Endothelial cell of umbilical vein (primary cell): ENCODE measurements around the gene ARL4C. TPM values are rescaled to one million over a fixed set of nuclear protein-coding genes. Genes with fewer than 3 reads are reported as not detected.

Source experiments
- BruUV-seq: library from RNA; stranded (reverse); fragments of 400-500 nt; replicated peaks from 2 replicates; lab custom pipeline; 2021; lab: Mats Ljungman, UMichigan
- CTCF ChIA-PET: fragments of 300-600, 350-600 bp; sonication (Branson Sonifier 250); formaldehyde crosslinking; loops from one replicate; lab custom pipeline; 2021; ENCODE audit warnings: antibody characterized with exemption, inconsistent platforms; lab: Charles Lee
- POLR2A ChIA-PET: fragments of 300-600, 350-600 bp; sonication (Branson Sonifier 250); formaldehyde crosslinking; loops from one replicate; lab custom pipeline; 2021; ENCODE audit warnings: antibody characterized with exemption, inconsistent platforms; lab: Charles Lee
- DNase-seq: peaks from one replicate; pipeline ENCODE4 v3.0.0-alpha.2; 2011; ENCODE audit warnings: low read depth, low spot score
- FAIRE-seq: peaks from 2 replicates; lab custom pipeline; 2011; peaks lifted over from hg19 to GRCh38; lab: Jason Lieb, UNC
- H2AFZ ChIP-seq: 2 replicates; pipeline ENCODE4 v1.6.0; 2012; ENCODE audit warnings: low read depth, low read length, control low read depth, inconsistent platforms
- H3K27ac ChIP-seq: 2 replicates; pipeline ENCODE4 v1.5.1; 2011; ENCODE audit warnings: low read depth, mild to moderate bottlenecking, control low read depth, low read length, moderate library complexity; ENCODE audit not compliant: insufficient read depth
- H3K27me3 ChIP-seq, 2 experiments: 2 replicates each; pipeline versions ENCODE4 v1.6.0 to v1.6.1; 2011; ENCODE audit warnings: low read length in 2 of 2, mixed read lengths in 1 of 2; ENCODE audit not compliant: control insufficient read depth in 2 of 2, insufficient read depth in 2 of 2
- H3K36me3 ChIP-seq, 2 experiments: 2 replicates in 1 of 2; 3 replicates in 1 of 2; pipeline ENCODE4 v1.5.1; 2011; ENCODE audit warnings: low read length in 2 of 2, mild to moderate bottlenecking in 1 of 2, moderate library complexity in 1 of 2; ENCODE audit not compliant: control insufficient read depth in 2 of 2, insufficient read depth in 2 of 2; ENCODE audit errors: extremely low read depth in 1 of 2
- H3K4me1 ChIP-seq: 3 replicates; pipeline ENCODE4 v1.5.1; 2011; ENCODE audit warnings: mild to moderate bottlenecking, low read length; ENCODE audit not compliant: control insufficient read depth, insufficient read depth; ENCODE audit errors: extremely low read depth
- H3K4me2 ChIP-seq: 2 replicates; pipeline ENCODE4 v1.6.1; 2011; ENCODE audit warnings: low read length, control low read depth, mixed read lengths; ENCODE audit not compliant: insufficient read depth
- H3K4me3 ChIP-seq, 3 experiments: fragments of 200-600 bp in 1 of 3; sonication (generic), shearing (Covaris generic) in 1 of 3; replicated peaks in 1 of 3; 2 replicates each; pipeline ENCODE4 v1.5.1; 2011 to 2016; ENCODE audit warnings: control low read depth in 3 of 3, low read length in 3 of 3, mild to moderate bottlenecking in 2 of 3, inconsistent platforms in 1 of 3, low read depth in 1 of 3, moderate library complexity in 1 of 3; ENCODE audit not compliant: insufficient read depth in 1 of 3
- H3K79me2 ChIP-seq: 2 replicates; pipeline ENCODE4 v1.6.0; 2012; ENCODE audit warnings: low read length, inconsistent platforms; ENCODE audit not compliant: control insufficient read depth, insufficient read depth
- H3K9ac ChIP-seq: replicated peaks from 2 replicates; pipeline ENCODE3; 2011; ENCODE audit warnings: low read length, control low read depth; ENCODE audit not compliant: insufficient read depth; ENCODE audit errors: extremely low read depth
- H3K9me1 ChIP-seq: replicated peaks from 3 replicates; pipeline ENCODE4 v1.6.0; 2011; ENCODE audit warnings: mild to moderate bottlenecking, low read length; ENCODE audit not compliant: control insufficient read depth, insufficient read depth; ENCODE audit errors: extremely low read depth
- H3K9me3 ChIP-seq: replicated peaks from 2 replicates; pipeline ENCODE4 v1.5.1; 2012; ENCODE audit warnings: low read length, inconsistent platforms; ENCODE audit not compliant: control insufficient read depth, insufficient read depth
- H4K20me1 ChIP-seq: replicated peaks from 2 replicates; pipeline ENCODE3; 2011; ENCODE audit warnings: mild to moderate bottlenecking, low read length; ENCODE audit not compliant: control insufficient read depth, insufficient read depth; ENCODE audit errors: extremely low read depth
- EZH2 ChIP-seq: IDR thresholded peaks from 2 replicates; pipeline ENCODE4 v1.6.1; 2012; ENCODE audit warnings: borderline replicate concordance, low read depth, mild to moderate bottlenecking, moderate library complexity, low read length, inconsistent platforms; ENCODE audit not compliant: severe bottlenecking
- FOS ChIP-seq: IDR thresholded peaks from 2 replicates; pipeline ENCODE4 v1.6.1; 2011; ENCODE audit warnings: mild to moderate bottlenecking, low read length, moderate library complexity, borderline replicate concordance; ENCODE audit not compliant: insufficient read depth
- GATA2 ChIP-seq: IDR thresholded peaks from 2 replicates; pipeline ENCODE4 v1.7.0; 2011; ENCODE audit warnings: low read depth, mild to moderate bottlenecking, moderate library complexity, mixed read lengths, low read length; ENCODE audit not compliant: insufficient read length, insufficient read depth
- JUN ChIP-seq: IDR thresholded peaks from 2 replicates; pipeline ENCODE4 v1.6.1; 2011; ENCODE audit warnings: borderline replicate concordance, low read depth; ENCODE audit not compliant: insufficient read length, insufficient read depth
- MYC ChIP-seq: IDR thresholded peaks from one replicate; pipeline ENCODE4 v1.6.1; 2011; ENCODE audit warnings: mild to moderate bottlenecking, low read depth, low read length
- POLR2A ChIP-seq: IDR thresholded peaks from 2 replicates; pipeline ENCODE4 v1.6.1; 2012; ENCODE audit warnings: low read depth, mild to moderate bottlenecking, control low read depth, low read length
- POLR2AphosphoS5 ChIP-seq: IDR thresholded peaks from 2 replicates; pipeline ENCODE4 v1.6.1; 2012; ENCODE audit warnings: low read depth, mild to moderate bottlenecking, control low read depth, low read length, moderate library complexity; ENCODE audit not compliant: insufficient read depth
- dilution Hi-C: fragments of 300-500 bp; cut with MboI; formaldehyde crosslinking; loops from one replicate; pipeline ENCODE4 v1.15.0; 2019; ENCODE audit warnings: low sequenced_read_pairs; ENCODE audit not compliant: extremely low pct_ligation_motif_present
- intact Hi-C: fragments of 100-400 bp; cut with micrococcal nuclease; formaldehyde crosslinking; loops from one replicate; pipeline ENCODE4 v1.10.0; 2022
- polyA plus RNA-seq, 4 experiments: library from polyadenylated mRNA; depleted of rRNA in 3 of 4; stranded (reverse) in 3 of 4; unstranded in 1 of 4; fragments of >200 nt; gene quantifications; 2 replicates each; pipeline versions ENCODE4 v1.2.1 to v1.2.3, GENCODE V29; 2011 to 2012; ENCODE audit warnings: missing spikeins in 1 of 4
- total RNA-seq: library from RNA; stranded (reverse); gene quantifications from 2 replicates; pipeline ENCODE4 v1.2.3, GENCODE V29; 2021
- TF ChIP-seq, protein P1 (sequence below), 2 donors: IDR thresholded peaks; 1 replicate in 1 of 2; 2 replicates in 1 of 2; pipeline ENCODE4 v1.5.1; 2011; ENCODE audit warnings: low read length in 2 of 2, mild to moderate bottlenecking in 2 of 2, moderate library complexity in 2 of 2, control low read depth in 1 of 2, inconsistent platforms in 1 of 2, low read depth in 1 of 2; ENCODE audit not compliant: insufficient read depth in 1 of 2; ENCODE audit errors: extremely low read depth in 1 of 2
- TF ChIP-seq, protein P2 (sequence below): IDR thresholded peaks from 2 replicates; pipeline ENCODE4 v1.6.1; 2011; ENCODE audit not compliant: insufficient read depth, insufficient read length

The ARL4C gene
- total and polyA plus RNA-seq, 2 donors (not counting 3 experiments of a cell fraction or from before 2014, with no cell fraction given) = 5.5 to 10.5 TPM

DNA sequence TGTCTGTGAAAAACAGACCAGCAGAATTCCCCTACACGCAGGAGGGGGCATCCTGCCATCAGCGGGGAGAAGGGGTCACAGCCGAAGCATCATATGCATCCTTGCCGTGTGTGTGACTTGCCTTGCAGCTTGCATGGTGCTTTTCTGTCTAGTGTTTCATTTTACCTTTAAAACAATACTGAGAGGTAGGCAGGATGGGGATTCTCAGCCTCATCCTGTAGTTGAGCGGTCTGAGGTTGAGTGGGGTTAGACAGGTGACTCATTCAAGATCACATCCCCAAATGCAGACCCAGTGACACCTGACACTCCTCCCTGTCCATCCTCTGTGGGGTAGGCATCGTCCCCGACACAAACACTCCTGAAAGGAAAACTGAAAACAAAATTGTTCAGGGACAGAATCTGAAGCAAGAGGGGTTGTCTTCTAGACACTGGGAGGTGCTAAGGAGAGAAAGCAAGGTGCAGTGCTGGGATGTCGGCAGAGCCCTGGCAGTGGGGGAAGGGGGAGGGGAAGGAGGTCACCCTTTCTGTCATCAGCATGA, 7.9 kb downstream of the ARL4C start:
- dilution Hi-C loops = no loop called here
- no peak overlapping the region for H2AFZ ChIP-seq
- FAIRE-seq (no peak), DNase-seq (no peak)
- intact Hi-C loops = no loop called here
- no peak overlapping the region for H3K27ac ChIP-seq
- no peak overlapping the region for H3K4me3 ChIP-seq
- no peaks in the 10 kb centered on the region for H3K79me2 ChIP-seq
- no peaks in the 10 kb centered on the region for H3K4me1 ChIP-seq
- no peaks in the 10 kb centered on the region for H3K9me1 ChIP-seq
- ChIA-PET CTCF (no interaction called here), POLR2A (no interaction called here)
- H3K27me3 ChIP-seq = no peaks in the 10 kb centered on the region
- H4K20me1 ChIP-seq = no peaks in the 10 kb centered on the region
- no peaks in the 10 kb centered on the region for H3K9me3 ChIP-seq
- TF ChIP-seq EZH2 = no peak
- no peak for TF ChIP-seq POLR2A
- no peak for TF ChIP-seq POLR2AphosphoS5
- no peak for TF ChIP-seq JUN
- no peak for TF ChIP-seq GATA2
- TF ChIP-seq, protein P1, sequence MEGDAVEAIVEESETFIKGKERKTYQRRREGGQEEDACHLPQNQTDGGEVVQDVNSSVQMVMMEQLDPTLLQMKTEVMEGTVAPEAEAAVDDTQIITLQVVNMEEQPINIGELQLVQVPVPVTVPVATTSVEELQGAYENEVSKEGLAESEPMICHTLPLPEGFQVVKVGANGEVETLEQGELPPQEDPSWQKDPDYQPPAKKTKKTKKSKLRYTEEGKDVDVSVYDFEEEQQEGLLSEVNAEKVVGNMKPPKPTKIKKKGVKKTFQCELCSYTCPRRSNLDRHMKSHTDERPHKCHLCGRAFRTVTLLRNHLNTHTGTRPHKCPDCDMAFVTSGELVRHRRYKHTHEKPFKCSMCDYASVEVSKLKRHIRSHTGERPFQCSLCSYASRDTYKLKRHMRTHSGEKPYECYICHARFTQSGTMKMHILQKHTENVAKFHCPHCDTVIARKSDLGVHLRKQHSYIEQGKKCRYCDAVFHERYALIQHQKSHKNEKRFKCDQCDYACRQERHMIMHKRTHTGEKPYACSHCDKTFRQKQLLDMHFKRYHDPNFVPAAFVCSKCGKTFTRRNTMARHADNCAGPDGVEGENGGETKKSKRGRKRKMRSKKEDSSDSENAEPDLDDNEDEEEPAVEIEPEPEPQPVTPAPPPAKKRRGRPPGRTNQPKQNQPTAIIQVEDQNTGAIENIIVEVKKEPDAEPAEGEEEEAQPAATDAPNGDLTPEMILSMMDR (IDR thresholded peaks at IDR 0.05; ENCODE audit: extremely low read depth in 1 of 2, insufficient read depth in 1 of 2, low read depth in 1 of 2, low read length in 2 of 2) = no peak
- TF ChIP-seq FOS = no peak
- no peak for TF ChIP-seq MYC
- TF ChIP-seq, protein P2, sequence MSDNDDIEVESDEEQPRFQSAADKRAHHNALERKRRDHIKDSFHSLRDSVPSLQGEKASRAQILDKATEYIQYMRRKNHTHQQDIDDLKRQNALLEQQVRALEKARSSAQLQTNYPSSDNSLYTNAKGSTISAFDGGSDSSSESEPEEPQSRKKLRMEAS = no peak
- H3K9ac ChIP-seq = no peak overlapping the region
- H3K36me3 ChIP-seq = no peaks in the 10 kb centered on the region
- no TSS peak for BruUV-seq
- H3K4me2 ChIP-seq = no peak overlapping the region
